ENCODE results near the gene PHF5A. TPM values are rescaled to one million over a fixed set of nuclear protein-coding genes. Genes with fewer than 3 reads are reported as not detected.

The PHF5A gene
- total and polyA plus RNA-seq, 2 of the 8 experiments (the other 6 are each of a cell fraction or from before 2014, with no cell fraction given): 119 to 135 TPM

GRCh38 chr22:41429232-41429950, 39.1 kb downstream of the PHF5A start (continued):
- TF ChIP-seq CHD7 (IDR thresholded peaks at IDR 0.05; ENCODE audit: insufficient replicate concordance, low read length) (no peak), SP1 (IDR thresholded peaks at IDR 0.05; ENCODE audit: low read depth, low read length) (no peak)

Measured in H1 (cell line).